DMS153 (cell line): ENCODE measurements around the gene NDRG4.
A peak's percentile ranks its signal among the peaks of the same experiment; 100 is the strongest.

Experiments used
- DNase-seq: peaks from one replicate; lab custom pipeline; 2025; lab: John Stamatoyannopoulos, UW

Gene NDRG4

DNA sequence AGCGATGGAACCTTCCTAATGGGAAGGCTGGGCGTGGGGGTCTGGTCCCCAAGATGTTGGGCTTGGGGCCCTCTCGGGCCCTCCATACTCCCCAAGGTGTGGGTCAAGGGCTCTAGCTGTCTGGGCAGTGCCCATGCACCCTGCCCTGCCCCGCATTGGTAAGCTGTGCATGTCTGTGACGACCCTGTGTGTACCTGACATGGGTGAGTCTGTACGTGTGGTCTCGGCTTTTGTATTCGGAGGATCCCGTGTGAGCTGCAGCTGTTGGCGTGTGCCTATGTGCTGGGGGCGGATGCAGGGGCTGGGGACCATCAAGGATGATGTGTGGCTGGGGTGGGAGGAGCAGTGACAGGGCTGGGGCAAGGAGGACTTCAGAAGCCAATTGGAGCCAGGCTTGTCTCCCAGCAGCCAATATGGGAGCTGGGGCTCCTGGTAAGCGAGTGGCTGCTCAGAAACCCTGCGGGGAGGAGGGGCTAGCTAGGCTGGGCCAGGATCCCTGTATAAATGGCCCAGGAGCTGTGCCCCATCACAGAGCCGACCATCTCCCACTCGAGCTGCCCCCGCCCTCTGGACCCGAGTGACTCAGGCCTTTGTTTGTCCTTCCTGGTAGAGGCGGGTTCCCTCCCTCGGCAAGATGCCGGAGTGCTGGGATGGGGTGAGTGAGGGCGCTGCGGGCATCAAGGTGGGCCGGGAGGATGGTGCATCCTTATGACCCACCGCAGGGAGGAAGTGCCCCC is at the start of gene NDRG4:
TSS of gene NDRG4 (plus strand) at position 529 of the 737 bp plus-strand sequence. CDS start at position 635, 106 bp downstream.
- DNase-seq: peak; percentile 76

DNA sequence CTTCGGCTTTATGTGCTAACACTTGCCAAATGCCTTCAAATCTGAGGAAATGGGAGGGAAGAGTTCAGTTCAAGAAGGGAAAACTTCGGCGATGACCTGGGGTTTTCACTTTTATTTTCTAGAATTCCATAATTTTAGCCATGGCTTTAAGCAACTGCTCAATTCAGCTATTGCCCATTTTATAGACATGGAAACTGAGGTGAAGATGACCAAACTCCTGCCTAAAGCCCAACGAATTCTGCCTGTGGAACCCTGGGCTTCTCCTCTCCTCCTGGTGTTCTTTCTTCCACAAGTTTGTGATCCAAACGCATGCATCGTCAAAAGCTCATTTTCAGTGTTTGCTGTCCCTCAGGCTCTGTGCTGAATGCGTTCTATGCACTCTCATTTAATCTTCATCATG is 49.4 kb upstream of the NDRG4 start:
- DNase-seq: no peak

- DNase-seq: no peak
Measured at GRCh38 chr16:58451265-58451689, 48.7 kb upstream of the NDRG4 start.

- no peak for DNase-seq
Measured at GRCh38 chr16:58451945-58452401, 48.0 kb upstream of the NDRG4 start.

DNA sequence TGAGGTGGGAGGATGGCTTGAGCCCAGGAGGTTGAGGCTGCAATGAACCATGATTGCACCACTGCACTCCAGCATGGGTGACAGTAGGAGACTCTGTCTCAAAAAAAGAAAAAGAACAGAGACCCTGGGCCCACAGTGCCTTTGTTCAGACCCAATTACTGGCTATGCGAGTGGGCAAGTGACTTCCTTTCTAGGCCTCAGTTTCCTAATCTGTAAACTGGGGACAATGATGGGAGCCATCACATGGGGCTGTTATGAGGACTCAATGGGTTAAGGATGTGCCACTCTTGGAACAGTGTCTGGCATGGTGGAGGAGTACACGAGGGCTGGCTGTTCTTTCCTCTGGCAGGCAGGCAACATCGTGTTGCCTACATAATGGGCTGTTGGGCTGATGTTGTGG is 47.3 kb upstream of the NDRG4 start:
- DNase-seq: no peak

- DNase-seq: no peak
Measured at GRCh38 chr16:58454178-58454577, 45.8 kb upstream of the NDRG4 start.

DNA sequence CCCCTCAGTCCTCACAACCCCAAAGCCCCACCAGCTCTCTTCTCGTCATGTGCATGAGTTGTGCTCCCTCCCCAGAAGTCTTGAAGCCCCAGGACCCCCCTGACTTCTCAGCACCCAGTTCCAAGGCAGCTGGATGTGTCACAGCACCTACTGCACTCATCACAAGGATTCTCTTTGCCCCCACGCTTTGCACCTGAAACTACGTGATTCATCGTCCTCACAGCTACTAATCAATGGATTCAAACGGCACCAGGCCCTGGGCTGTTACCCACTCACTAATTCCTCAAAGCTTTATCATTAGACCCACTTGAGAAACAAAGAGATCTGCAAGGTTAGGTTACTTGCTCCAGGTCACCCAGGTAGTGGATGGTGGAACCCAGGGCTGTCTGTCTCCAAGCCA is 45.1 kb upstream of the NDRG4 start:
- no peak for DNase-seq

- no peak for DNase-seq
Measured at GRCh38 chr16:58455750-58456149, 44.2 kb upstream of the NDRG4 start.

GRCh38 chr16:58456193-58456592 is 43.8 kb upstream of the NDRG4 start:
- DNase-seq: no peak

DNA sequence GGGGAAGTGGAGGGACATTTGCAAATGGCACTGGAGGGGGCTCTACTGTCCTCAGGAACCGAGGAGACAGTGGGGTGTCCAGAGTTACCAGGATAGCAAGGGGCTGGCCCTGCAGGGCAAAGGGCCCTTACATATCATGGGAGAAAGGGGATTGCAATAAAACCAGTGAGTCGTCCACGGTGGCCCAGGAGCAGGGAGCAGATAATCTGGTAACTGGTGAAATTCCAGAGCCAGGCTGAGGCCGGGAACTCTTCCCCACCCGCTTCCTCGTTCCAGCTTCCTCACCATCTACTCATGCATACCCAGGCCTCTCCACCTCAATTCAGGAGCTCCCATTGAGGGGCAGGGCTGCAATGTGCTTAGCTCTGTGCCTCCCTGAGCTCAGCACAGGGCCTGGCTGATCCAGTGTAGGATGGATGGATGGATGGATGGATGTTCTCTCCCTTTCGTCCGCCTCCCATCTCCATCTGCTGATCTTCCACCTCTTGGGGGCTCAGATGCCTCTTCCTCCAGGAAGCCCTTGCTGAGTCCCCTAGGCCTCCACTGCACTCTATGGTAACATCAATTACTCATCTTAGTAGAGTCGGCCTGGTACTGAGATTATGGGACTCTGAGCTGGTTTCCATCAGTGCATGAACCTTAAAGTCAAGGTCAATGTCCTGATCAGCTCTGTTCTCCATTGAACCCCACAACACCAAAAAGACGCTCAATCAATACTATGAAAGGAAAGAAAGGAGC is 41.2 kb upstream of the NDRG4 start:
- no peak for DNase-seq

DNA sequence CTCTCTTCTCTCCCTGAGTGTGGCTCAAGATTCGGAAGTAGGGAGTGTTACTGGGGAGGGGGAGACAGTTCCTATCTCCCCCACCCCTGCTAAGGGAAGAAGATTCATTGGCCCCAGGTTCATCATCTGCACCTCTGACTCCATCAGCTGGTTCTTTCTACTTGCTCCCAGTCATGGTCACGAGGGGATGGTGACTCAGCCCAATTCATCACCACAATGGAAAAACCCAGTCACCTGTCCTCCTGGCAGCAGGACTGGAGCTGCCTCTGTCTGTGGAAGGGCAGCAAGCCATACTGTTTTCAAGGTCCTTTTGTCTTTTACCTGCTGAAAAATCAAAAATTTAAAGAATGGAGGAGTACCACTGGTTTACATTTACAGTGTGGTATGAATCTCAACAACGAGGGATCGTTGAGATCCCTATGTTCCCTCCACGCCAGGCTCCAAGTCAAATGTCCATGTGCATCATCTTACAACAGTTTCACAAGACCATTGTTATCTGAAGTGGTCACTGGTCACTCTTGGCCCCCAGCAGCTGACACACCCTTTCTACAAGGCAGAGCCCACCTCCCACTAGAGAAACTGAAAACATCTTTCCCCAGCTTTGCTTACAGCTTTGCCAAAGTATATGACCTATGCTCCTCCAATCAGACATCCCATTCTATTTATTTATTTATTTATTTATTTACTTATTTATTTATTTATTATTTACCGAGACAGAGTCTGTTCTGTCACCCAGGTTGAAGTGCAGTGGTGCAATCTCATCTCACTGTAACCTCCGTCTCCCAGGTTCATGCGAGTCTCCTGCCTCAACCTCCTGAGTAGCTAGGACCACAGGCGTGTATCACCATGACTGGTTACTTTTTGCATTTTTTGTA is 40.4 kb upstream of the NDRG4 start:
- no peak for DNase-seq

DNA sequence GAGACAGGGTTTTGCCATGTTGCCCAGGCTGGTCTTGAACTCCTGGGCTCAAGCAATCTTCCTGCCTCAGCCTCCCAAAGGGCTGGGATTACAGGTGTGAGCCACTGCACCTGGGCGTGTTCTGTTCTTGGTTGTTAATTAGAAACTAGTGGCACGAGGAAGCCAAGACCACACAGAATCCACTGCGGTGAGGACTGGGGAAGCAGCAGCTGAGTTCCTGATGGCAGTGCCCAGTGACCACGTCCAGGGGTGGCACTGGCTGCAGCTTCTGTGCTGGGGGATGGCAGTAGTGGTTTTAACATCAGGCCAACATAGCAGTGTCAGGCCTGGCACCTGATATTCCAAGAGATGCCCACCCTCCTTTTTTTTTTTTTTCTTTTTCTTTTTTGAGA is 39.7 kb upstream of the NDRG4 start:
- DNase-seq: no peak

DNA sequence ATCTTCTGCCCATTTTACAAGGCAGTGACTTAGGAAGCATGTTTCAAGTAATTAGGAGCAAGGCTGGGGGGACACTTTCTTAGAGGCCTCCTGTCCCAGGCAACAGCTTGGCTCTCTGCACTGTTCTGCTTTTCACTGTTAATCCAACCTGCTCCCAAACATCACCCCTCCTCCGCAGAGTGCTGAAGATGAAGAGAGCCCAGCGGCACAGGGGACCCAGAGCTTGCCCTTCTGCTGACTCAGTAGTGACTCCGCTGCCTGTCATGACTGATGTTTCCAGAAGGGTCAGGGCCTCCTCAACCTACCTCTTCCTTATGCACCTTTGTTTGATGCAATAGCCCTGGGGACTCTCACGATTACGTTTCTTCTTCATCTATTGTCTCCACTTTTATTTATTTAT is 38.9 kb upstream of the NDRG4 start:
- DNase-seq: no peak

- no peak for DNase-seq
Measured at GRCh38 chr16:58461640-58462039, 38.3 kb upstream of the NDRG4 start.

DNA sequence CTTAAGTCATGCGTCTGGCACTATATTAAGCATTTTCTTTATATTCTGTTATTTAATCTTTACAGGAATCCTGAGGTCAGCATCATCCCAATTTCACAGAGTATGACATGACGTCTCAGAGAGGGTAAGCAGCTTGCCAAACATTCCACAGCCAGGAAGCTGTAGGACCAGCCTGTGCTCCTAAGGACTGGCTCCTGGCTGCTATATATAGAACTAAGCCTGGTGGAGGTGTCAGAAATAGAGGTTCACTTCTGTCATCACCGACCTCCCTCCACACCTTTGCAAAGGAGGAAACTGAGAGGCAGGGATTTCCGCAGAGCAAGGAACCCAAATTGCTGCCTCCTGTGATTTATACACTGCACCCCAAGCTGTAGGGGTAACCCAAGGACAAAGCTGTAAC is 37.9 kb upstream of the NDRG4 start:
- no peak for DNase-seq

DNA sequence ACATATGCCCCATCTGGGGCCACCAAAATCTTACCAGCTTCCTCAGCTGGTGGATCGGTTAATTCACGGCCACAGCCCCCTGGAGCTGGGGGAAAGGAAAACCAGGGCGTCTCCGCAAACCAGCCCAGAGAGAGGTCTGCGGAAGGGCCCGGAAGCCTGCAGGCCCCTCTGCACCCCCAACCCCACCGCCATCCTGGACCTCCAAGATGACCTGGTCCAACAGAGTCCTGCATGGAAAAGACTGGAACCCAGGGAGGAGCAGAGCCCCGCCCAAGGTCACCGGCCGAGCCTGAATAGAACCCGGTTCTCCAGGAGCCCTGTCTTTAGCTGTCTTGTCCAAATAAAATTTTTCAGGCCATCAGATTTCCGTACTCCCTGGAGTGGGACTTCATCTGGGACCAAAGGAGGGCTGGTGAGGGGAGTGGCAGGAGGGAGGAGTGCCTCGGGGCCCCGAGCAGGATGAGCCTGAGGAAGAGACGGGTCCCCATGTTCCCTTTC is 37.4 kb upstream of the NDRG4 start:
- no peak for DNase-seq

GRCh38 chr16:58462997-58463941 is 36.7 kb upstream of the NDRG4 start:
- DNase-seq: no peak

DNA sequence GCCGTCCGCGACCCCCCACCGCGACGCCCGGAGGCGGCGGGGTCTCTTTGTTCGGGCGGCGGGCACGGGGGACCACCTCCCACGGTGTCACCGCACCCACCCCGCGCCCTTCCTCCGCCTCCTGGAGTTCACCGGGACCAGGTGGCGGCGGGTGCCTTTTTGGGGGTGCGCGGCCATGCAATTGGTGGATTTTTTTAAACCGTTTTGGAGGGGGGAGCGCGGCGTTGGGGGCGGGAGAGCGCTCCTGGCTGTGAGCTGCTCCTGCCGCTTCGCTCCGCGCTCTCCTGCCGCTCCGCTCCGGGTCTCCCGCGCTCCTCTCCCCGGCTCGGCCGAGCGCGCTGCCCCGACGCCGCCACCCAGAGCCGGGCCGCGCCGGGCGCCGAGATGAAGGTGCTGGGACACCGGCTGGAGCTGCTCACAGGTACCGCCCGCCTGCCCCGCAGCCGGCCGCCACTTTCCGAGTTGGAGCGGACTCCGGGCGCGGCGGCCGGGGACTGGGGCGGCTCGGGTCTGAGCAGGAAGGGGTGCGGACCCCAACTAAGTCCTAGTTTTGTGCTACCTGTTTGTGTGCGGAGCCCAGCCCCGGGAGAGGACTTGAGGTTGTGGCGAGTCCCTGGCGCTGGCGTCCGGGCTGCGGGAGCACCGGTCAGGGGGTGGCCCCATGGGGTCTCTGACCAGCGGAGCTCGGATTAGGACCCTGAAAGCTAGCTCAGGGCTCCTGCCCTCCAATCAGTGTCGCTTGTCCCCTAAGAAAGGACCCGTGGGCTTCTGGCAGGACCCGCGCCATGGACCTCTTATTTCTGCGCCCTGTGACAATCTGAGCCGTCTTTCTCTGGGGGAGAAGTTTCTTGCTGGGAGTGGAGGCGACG is 35.7 kb upstream of the NDRG4 start:
- no peak for DNase-seq

DNA sequence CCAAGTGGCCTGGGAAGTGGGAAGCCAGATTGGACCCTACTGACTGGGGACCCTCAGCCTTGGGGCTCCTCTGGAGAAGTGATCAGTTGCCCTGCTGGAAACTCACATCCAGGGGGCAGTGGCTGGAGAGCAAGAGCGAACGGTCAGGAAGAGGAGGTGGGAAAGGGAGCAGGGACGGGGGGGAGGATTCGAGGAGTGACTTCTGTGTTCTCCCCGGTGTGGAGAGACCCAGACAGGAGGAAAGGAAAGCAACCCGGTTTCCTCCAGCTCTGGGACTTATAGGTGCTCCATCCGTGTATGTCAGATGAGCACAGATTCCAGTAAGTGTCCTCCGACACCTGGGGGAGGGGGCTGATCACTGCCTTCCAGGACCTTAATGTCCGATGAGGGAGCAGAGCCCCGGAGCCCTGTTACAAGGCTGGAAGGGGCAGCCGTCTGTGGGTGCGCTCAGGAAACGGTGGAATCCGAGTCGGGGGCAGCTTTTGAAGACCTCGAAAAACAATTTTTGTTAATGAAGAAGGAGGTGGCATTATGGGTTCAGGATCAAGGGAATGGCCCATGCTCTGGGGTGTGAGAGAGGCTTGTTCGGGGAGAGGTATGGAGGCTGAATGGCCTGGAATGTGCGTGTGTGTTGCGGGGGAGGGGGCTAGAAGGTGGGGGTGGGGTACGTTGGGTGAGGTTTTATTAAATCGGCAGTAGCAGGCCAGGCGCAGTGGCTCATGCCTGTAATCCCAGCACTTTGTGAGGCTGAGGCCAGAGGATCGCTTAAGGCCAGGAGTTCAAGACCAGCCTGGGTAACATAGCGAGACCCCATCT is 34.8 kb upstream of the NDRG4 start:
- DNase-seq: no peak
